Choroid plexus epithelial cell (primary cell): ENCODE data around the gene KHSRP.

Experiments
- DNase-seq: peaks from one replicate; pipeline ENCODE4 v3.0.0-alpha.2; 2010; ENCODE audit warnings: low read depth
- H3K4me3 ChIP-seq: 2 replicates; pipeline ENCODE4 v1.5.1; 2011; ENCODE audit warnings: low read depth, mild to moderate bottlenecking, control low read depth, low read length, moderate library complexity
- CTCF ChIP-seq: conservative IDR thresholded peaks from 2 replicates; pipeline ENCODE4 v1.5.1; 2011; ENCODE audit warnings: low read depth, mild to moderate bottlenecking, control low read depth, inconsistent platforms, low read length, moderate library complexity

Gene KHSRP

GRCh38 chr19:6451583-6452222 lies 27.1 kb upstream of the KHSRP start:
- no peak for DNase-seq
- no peak for TF ChIP-seq CTCF
- H3K4me3 ChIP-seq, result no peak overlapping the region

- TF ChIP-seq CTCF, result no peak
- no peak for DNase-seq
- no peak overlapping the region for H3K4me3 ChIP-seq
Measured at GRCh38 chr19:6450166-6450565, 25.6 kb upstream of the KHSRP start.

GRCh38 chr19:6448045-6448444 lies 23.4 kb upstream of the KHSRP start:
- H3K4me3 ChIP-seq, result no peak overlapping the region
- DNase-seq, result no peak
- no peak for TF ChIP-seq CTCF

- no peak for TF ChIP-seq CTCF
- no peak overlapping the region for H3K4me3 ChIP-seq
- DNase-seq, result no peak
Measured at GRCh38 chr19:6446452-6446851, 21.8 kb upstream of the KHSRP start.

- no peak for DNase-seq
- no peak for TF ChIP-seq CTCF
- H3K4me3 ChIP-seq, result no peak overlapping the region
Measured at GRCh38 chr19:6443986-6444385, 19.4 kb upstream of the KHSRP start.

GRCh38 chr19:6442087-6442688 lies 17.6 kb upstream of the KHSRP start:
- no peak for TF ChIP-seq CTCF
- H3K4me3 ChIP-seq, result no peak overlapping the region
- no peak for DNase-seq

- no peak for TF ChIP-seq CTCF
- DNase-seq, result no peak
- no peak overlapping the region for H3K4me3 ChIP-seq
Measured at GRCh38 chr19:6440905-6441304, 16.3 kb upstream of the KHSRP start.
